H7 (cell line): ENCODE data around the gene XAB2. TPM values are rescaled to one million over a fixed set of nuclear protein-coding genes. Genes with fewer than 3 reads are reported as not detected.
A peak's percentile ranks its signal among the peaks of the same experiment; 100 is the strongest.
"Not testable (repeated sequence)": the region's sequence is repeated elsewhere in the genome, so short reads cannot be mapped to it uniquely, and the experiment has no call there.

ENCODE experiments used
- DNase-seq: peaks from one replicate; pipeline ENCODE4 v3.0.0; 2012
- H3K27me3 ChIP-seq: 2 replicates; pipeline ENCODE4 v1.6.0; 2011; ENCODE audit warnings: mild to moderate bottlenecking, low read length; ENCODE audit not compliant: control insufficient read depth, insufficient read depth
- H3K36me3 ChIP-seq: replicated peaks from 2 replicates; pipeline ENCODE4 v1.5.1; 2011; ENCODE audit warnings: low read length; ENCODE audit not compliant: control insufficient read depth, insufficient read depth
- H3K4me3 ChIP-seq: 2 replicates; pipeline ENCODE4 v1.5.1; 2011; ENCODE audit warnings: low read depth, mild to moderate bottlenecking, control low read depth, low read length, moderate library complexity; ENCODE audit not compliant: insufficient read depth
- total RNA-seq: library from RNA; depleted of rRNA; stranded (reverse); fragments of >200 nt; shearing (Covaris generic); gene quantifications from 2 replicates; pipeline ENCODE4 v1.2.3, GENCODE V29; 2014

Gene XAB2
- total RNA-seq, 1 experiment from 2014 or later: 79.6 TPM

- Histone ChIP-seq H3K4me3 (no peak overlapping the region), H3K36me3 (no peaks in the 10 kb centered on the region), H3K27me3 (peaks cover 8% of the 10 kb centered on the region; the same call in 1 of the 2 replicates)
- DNase-seq: peak; percentile 53
These were observed 27.0 kb downstream of the XAB2 start for GRCh38 chr19:7602240-7602934.

- DNase-seq: no peak
- H3K4me3 ChIP-seq: no peak overlapping the region
- peaks cover 18% of the 10 kb centered on the region; the same call in 1 of the 2 replicates for H3K27me3 ChIP-seq
These were observed 28.6 kb downstream of the XAB2 start for GRCh38 chr19:7600721-7601120.

GRCh38 chr19:7598180-7598579, 31.2 kb downstream of the XAB2 start:
- Histone ChIP-seq H3K27me3 (peaks cover 13% of the 10 kb centered on the region; the same call in 1 of the 2 replicates), H3K36me3 (no peaks in the 10 kb centered on the region)
- DNase-seq: peak; percentile 19

More at GRCh38 chr19:7600721-7601120, 28.6 kb downstream of the XAB2 start:
- no peaks in the 10 kb centered on the region for H3K36me3 ChIP-seq

GRCh38 chr19:7597689-7598088, 31.7 kb downstream of the XAB2 start:
- peaks cover 12% of the 10 kb centered on the region; the same call in 1 of the 2 replicates for H3K27me3 ChIP-seq
- DNase-seq: peak; percentile 24
- H3K4me3 ChIP-seq: no peak overlapping the region
- no peaks in the 10 kb centered on the region for H3K36me3 ChIP-seq

More at GRCh38 chr19:7598180-7598579, 31.2 kb downstream of the XAB2 start:
- H3K4me3 ChIP-seq: no peak overlapping the region

GRCh38 chr19:7596211-7596937, 33.0 kb downstream of the XAB2 start:
- peaks cover 12% of the 10 kb centered on the region; the same call in 1 of the 2 replicates for H3K27me3 ChIP-seq
- H3K4me3 ChIP-seq: peak overlapping the region; percentile 58
- DNase-seq: peak; percentile 82
- no peaks in the 10 kb centered on the region for H3K36me3 ChIP-seq

GRCh38 chr19:7595466-7596133, 33.7 kb downstream of the XAB2 start, which contains the start of gene CAMSAP3:
Gene CAMSAP3, plus strand, starts transcription at chr19:7595863. Its CDS starts 140 bp downstream, at chr19:7596003.
- peak within 1 kb of the TSS; percentile 58 for H3K4me3 ChIP-seq
- peak; percentile 99 for DNase-seq

GRCh38 chr19:7590256-7590655, 39.1 kb downstream of the XAB2 start:
- H3K36me3 ChIP-seq: no peaks in the 10 kb centered on the region
- no peak overlapping the region for H3K4me3 ChIP-seq
- peak; percentile 54 for DNase-seq
- no peaks in the 10 kb centered on the region; the same call in 1 of the 2 replicates for H3K27me3 ChIP-seq

More at GRCh38 chr19:7595466-7596133, 33.7 kb downstream of the XAB2 start, which contains the start of gene CAMSAP3:
- Histone ChIP-seq H3K27me3 (peaks cover 12% of the 10 kb centered on the region; the same call in 1 of the 2 replicates), H3K36me3 (no peaks in the 10 kb centered on the region)

- H3K4me3 ChIP-seq: no peak overlapping the region
- H3K27me3 ChIP-seq: no peaks in the 10 kb centered on the region; the same call in 1 of the 2 replicates
- DNase-seq: no peak
- H3K36me3 ChIP-seq: no peaks in the 10 kb centered on the region
These were observed 39.5 kb downstream of the XAB2 start for GRCh38 chr19:7589822-7590221.

GRCh38 chr19:7582446-7582845, 46.9 kb downstream of the XAB2 start:
- Histone ChIP-seq H3K27me3 (peaks cover 3% of the 10 kb centered on the region; the same call in 1 of the 2 replicates), H3K36me3 (no peaks in the 10 kb centered on the region), H3K4me3 (no peak overlapping the region)
- peak; percentile 28 for DNase-seq

GRCh38 chr19:7579182-7579581, 50.2 kb downstream of the XAB2 start:
- peaks cover 3% of the 10 kb centered on the region; the same call in 1 of the 2 replicates for H3K27me3 ChIP-seq
- H3K36me3 ChIP-seq: no peaks in the 10 kb centered on the region
- H3K4me3 ChIP-seq: no peak overlapping the region
- no peak for DNase-seq

- peaks cover 3% of the 10 kb centered on the region; the same call in 1 of the 2 replicates for H3K27me3 ChIP-seq
- no peak overlapping the region for H3K4me3 ChIP-seq
- no peak for DNase-seq
- no peaks in the 10 kb centered on the region for H3K36me3 ChIP-seq
These were observed 51.2 kb downstream of the XAB2 start for GRCh38 chr19:7578127-7578526.

GRCh38 chr19:7577422-7577821, 51.9 kb downstream of the XAB2 start:
- H3K36me3 ChIP-seq, H3K4me3 ChIP-seq, H3K27me3 ChIP-seq, DNase-seq: not testable (repeated sequence)

- no peak for DNase-seq
- H3K4me3 ChIP-seq: no peak overlapping the region
- H3K36me3 ChIP-seq: no peaks in the 10 kb centered on the region
- H3K27me3 ChIP-seq: peaks cover 2% of the 10 kb centered on the region; the same call in 1 of the 2 replicates
These were observed 53.8 kb downstream of the XAB2 start for GRCh38 chr19:7575434-7576040.

GRCh38 chr19:7570761-7571160, 58.6 kb downstream of the XAB2 start:
- DNase-seq: no peak
- no peak overlapping the region for H3K4me3 ChIP-seq
- H3K27me3 ChIP-seq: no peaks in the 10 kb centered on the region
- no peaks in the 10 kb centered on the region for H3K36me3 ChIP-seq
